Osteocyte (in vitro differentiated cells): ENCODE results near the gene PHAF1. TPM values are rescaled to one million over a fixed set of nuclear protein-coding genes. Genes with fewer than 3 reads are reported as not detected.

Experiments
- DNase-seq: peaks from one replicate; pipeline ENCODE4 v3.0.0; 2021; ENCODE audit warnings: mixed read lengths; ENCODE audit not compliant: unreplicated experiment; ENCODE audit errors: extremely low spot score
- H3K27ac Mint-ChIP-seq: one replicate; pipeline ENCODE4 v1.8.0; 2021; ENCODE audit warnings: mild to moderate bottlenecking, mixed read lengths; ENCODE audit not compliant: unreplicated experiment
- H3K27me3 Mint-ChIP-seq: one replicate; pipeline ENCODE4 v1.8.0; 2021; ENCODE audit warnings: mixed read lengths; ENCODE audit not compliant: unreplicated experiment
- H3K36me3 Mint-ChIP-seq: one replicate; pipeline ENCODE4 v1.8.0; 2021; ENCODE audit warnings: mixed read lengths; ENCODE audit not compliant: unreplicated experiment
- H3K4me1 Mint-ChIP-seq: one replicate; pipeline ENCODE4 v1.8.0; 2021; ENCODE audit warnings: mixed read lengths; ENCODE audit not compliant: unreplicated experiment
- H3K4me3 Mint-ChIP-seq: one replicate; pipeline ENCODE4 v1.8.0; 2021; ENCODE audit warnings: mild to moderate bottlenecking, moderate library complexity, mixed read lengths; ENCODE audit not compliant: unreplicated experiment
- H3K9me3 Mint-ChIP-seq: one replicate; pipeline ENCODE4 v1.8.0; 2021; ENCODE audit warnings: mixed read lengths; ENCODE audit not compliant: unreplicated experiment
- total RNA-seq: library from RNA; stranded (reverse); gene quantifications from 2 replicates; pipeline ENCODE4 v1.2.1, GENCODE V29; 2021
- TF ChIP-seq, protein P1 (sequence below): fragments of 200-600 bp; sonication (generic); IDR thresholded peaks from 2 replicates; pipeline ENCODE4 v1.5.0; 2021; ENCODE audit warnings: antibody characterized with exemption, mild to moderate bottlenecking, moderate library complexity

Gene PHAF1
- total RNA-seq, 1 donor from 2014 or later: 19.5 TPM

DNA sequence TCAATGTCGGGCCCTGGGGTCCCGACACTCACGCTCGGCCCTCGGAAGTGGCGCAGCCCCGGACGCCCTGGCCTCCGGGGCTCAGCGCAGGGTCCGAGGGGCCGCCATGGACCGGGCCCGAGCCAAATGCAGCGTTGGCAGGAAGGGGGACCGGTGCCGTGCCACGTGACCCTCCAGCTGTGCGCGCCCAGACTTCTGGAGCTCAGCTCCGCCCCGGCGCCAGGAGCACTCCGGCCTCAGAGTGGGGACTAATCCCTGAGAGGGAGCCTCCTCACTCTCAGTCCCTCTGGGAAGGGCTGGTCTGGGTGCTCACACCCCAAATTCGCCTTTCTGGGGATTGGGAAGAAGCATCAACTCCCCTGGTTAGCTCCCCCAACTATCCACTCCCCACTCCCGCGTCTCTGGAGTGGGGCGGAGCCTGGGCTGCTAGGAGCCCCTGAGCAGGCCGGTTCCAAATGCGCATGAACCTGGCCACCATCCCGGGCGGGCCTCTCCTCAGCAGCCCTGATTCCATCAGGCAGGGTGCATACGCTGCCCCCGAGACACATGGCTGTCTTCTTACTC is 41.2 kb downstream of the PHAF1 start, which contains the start of gene B3GNT9:
B3GNT9 (minus strand) TSS at position 166 of the 564 bp plus-strand sequence. CDS start 513 bp downstream, outside the sequence.
- Mint-ChIP-seq H3K4me3 (peak within 1 kb of the TSS; percentile 80), H3K27me3 (peaks cover 4% of the 10 kb centered on the region), H3K27ac (peak within 1 kb of the TSS; percentile 79), H3K4me1 (peaks cover 13% of the 10 kb centered on the region), H3K9me3 (no peaks in the 10 kb centered on the region), H3K36me3 (peaks cover 18% of the 10 kb centered on the region)
- DNase-seq: no peak
- TF ChIP-seq, protein P1, sequence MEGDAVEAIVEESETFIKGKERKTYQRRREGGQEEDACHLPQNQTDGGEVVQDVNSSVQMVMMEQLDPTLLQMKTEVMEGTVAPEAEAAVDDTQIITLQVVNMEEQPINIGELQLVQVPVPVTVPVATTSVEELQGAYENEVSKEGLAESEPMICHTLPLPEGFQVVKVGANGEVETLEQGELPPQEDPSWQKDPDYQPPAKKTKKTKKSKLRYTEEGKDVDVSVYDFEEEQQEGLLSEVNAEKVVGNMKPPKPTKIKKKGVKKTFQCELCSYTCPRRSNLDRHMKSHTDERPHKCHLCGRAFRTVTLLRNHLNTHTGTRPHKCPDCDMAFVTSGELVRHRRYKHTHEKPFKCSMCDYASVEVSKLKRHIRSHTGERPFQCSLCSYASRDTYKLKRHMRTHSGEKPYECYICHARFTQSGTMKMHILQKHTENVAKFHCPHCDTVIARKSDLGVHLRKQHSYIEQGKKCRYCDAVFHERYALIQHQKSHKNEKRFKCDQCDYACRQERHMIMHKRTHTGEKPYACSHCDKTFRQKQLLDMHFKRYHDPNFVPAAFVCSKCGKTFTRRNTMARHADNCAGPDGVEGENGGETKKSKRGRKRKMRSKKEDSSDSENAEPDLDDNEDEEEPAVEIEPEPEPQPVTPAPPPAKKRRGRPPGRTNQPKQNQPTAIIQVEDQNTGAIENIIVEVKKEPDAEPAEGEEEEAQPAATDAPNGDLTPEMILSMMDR: no peak

DNA sequence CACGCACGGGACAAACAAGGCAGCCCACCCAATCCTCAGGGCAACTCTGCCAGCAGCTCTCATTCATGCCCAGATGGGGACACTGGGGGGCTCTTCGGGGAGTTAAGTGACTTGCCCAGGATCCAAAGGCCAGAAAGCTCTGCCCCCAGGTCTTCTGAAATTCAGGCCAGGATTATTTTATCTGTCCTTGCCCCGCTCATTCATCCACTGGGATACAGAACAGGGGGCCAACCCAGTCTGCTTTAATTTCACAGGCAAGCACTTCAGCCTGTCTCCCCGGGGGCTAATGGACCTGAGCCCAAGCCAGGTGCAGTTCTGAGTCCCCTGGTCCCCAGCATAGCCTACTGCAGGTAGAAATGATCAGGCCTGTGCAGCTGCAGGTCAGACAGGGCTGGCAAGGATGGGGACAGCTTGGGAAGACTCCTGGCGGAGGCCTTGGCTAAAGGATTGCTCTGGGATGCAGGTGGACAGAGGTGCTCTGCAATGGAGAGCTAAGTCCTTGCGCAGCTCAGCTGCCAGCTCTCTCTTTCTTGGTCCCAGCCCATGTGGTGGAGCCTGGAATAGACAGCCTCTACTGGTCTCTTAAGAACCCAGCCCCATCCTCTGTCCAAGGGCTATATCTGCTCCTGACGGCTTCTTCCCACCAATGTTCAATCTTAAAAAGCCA is 41.8 kb downstream of the PHAF1 start:
- peak overlapping the region; percentile 79 for H3K27ac Mint-ChIP-seq
- TF ChIP-seq, protein P1: no peak
- no peaks in the 10 kb centered on the region for H3K9me3 Mint-ChIP-seq
- H3K27me3 Mint-ChIP-seq: peaks cover 11% of the 10 kb centered on the region
- no peak for DNase-seq
- H3K36me3 Mint-ChIP-seq: peaks cover 18% of the 10 kb centered on the region
- peak overlapping the region; percentile 80 for H3K4me3 Mint-ChIP-seq
- H3K4me1 Mint-ChIP-seq: peaks cover 13% of the 10 kb centered on the region

DNA sequence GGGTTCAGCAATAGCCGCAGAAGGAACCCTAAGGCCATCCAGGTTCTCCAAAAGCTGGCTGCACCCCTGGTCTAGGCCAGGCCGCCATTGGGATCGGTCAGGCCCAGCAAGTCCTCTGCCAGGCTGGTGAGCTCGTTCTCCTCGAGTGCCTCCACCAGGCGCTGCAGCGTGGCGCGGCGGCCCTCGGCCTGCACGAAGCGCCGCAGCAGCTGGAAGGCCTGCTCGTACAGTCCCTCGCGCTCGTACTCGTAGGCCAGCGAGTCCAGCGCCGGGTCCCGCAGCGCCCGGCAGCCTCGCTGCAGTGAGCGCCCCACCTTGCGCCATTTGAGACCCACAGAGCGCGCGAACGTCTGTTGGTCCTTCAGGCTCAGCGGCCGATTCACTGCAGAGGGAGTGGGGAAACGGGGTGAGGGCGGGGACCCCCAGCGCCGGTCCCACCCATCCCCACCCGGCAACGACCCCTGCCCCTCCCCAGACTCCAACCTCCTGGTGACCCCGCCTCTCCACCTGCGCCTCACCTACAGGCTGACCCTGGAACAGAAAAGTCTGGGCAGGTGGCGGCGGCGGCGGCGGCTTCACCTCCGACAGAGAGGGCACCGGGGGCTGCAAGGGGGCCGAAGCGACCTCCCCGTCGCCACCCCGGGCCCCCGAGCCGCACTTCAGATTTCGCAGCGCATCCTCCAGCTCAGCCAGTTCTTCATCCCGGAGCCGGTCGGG is 45.0 kb downstream of the PHAF1 start:
- Mint-ChIP-seq H3K9me3 (no peaks in the 10 kb centered on the region), H3K4me1 (peaks cover 19% of the 10 kb centered on the region), H3K27ac (no peak overlapping the region), H3K27me3 (peaks cover 19% of the 10 kb centered on the region), H3K4me3 (peak overlapping the region; percentile 63), H3K36me3 (peaks cover 2% of the 10 kb centered on the region)
- TF ChIP-seq, protein P1: no peak
- no peak for DNase-seq

DNA sequence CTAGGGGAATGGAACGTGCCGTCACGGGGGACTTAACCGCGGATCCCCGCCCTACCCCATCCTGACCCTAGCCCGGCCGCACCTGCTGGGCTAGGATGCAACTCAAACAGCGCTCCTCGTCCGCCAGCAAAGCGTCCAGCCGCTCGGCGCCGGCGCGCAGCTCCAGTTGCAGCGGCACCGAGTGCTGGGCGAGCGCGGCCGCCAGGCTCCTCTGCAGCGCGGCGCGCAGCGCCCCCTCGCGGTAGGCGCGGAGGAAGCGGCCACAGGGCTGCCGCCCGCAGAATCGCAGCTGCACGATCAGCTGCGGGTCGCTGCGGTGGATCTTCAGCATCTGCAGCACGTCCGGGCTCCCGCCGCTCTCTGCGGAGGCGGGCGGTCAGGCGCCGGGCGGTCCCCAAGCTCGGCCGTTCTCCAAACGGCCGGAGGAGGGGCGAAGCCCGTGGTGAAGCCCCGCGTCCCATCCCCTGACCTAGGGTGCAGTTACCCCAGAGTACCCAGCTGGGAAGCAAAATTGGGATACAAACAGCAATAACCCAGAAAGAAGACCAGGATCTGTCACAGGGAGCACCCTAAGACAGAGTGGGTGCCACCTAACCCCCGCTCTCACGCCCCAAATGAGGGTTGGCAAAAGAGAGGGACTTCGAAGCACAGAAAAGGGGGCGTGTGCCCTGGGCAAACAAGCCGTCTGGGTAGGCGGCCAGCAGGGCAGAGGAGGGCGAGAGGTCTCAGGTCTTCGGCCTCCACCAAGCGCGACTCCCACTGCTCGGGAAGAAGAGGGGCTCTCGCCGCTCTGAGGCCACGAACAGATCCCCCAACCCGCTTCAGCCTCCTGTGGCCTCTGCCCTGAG is 45.8 kb downstream of the PHAF1 start:
- peak; percentile 93 for DNase-seq
- H3K4me3 Mint-ChIP-seq: peak overlapping the region; percentile 63
- TF ChIP-seq, protein P1: peak; percentile 98
- H3K36me3 Mint-ChIP-seq: peaks cover 2% of the 10 kb centered on the region
- no peak overlapping the region for H3K27ac Mint-ChIP-seq
- H3K27me3 Mint-ChIP-seq: peaks cover 19% of the 10 kb centered on the region
- no peaks in the 10 kb centered on the region for H3K9me3 Mint-ChIP-seq
- peaks cover 19% of the 10 kb centered on the region for H3K4me1 Mint-ChIP-seq
